Stimulated activated CD4-positive, alpha-beta T cell treated with anti-CD3 and anti-CD28 coated beads, Interleukin-4, amount 100 ng/mL, for 1 hour (primary cell): ENCODE data around the gene PPP1R3E.

Experiments used
- DNase-seq: peaks from one replicate; pipeline ENCODE4 v3.0.0-alpha.2; 2020

PPP1R3E gene

GRCh38 chr14:23322568-23323517 is 20.2 kb upstream of the PPP1R3E start:
- no peak for DNase-seq

GRCh38 chr14:23321572-23322547 is 19.2 kb upstream of the PPP1R3E start:
- peak; percentile 62 for DNase-seq

- peak; percentile 93 for DNase-seq
Observed at GRCh38 chr14:23320584-23321571, 18.2 kb upstream of the PPP1R3E start, which contains the start of gene PABPN1. TSS of gene PABPN1 (plus strand) at chr14:23321457. CDS start at chr14:23321470, 13 bp downstream.

- DNase-seq, result no peak
Observed at GRCh38 chr14:23319746-23320583, 17.3 kb upstream of the PPP1R3E start.

GRCh38 chr14:23316300-23316699 is 13.6 kb upstream of the PPP1R3E start:
- no peak for DNase-seq

- DNase-seq, result no peak
Observed at GRCh38 chr14:23310546-23310945, 7.9 kb upstream of the PPP1R3E start.

GRCh38 chr14:23308721-23309445 is 6.2 kb upstream of the PPP1R3E start:
- DNase-seq, result no peak

DNA sequence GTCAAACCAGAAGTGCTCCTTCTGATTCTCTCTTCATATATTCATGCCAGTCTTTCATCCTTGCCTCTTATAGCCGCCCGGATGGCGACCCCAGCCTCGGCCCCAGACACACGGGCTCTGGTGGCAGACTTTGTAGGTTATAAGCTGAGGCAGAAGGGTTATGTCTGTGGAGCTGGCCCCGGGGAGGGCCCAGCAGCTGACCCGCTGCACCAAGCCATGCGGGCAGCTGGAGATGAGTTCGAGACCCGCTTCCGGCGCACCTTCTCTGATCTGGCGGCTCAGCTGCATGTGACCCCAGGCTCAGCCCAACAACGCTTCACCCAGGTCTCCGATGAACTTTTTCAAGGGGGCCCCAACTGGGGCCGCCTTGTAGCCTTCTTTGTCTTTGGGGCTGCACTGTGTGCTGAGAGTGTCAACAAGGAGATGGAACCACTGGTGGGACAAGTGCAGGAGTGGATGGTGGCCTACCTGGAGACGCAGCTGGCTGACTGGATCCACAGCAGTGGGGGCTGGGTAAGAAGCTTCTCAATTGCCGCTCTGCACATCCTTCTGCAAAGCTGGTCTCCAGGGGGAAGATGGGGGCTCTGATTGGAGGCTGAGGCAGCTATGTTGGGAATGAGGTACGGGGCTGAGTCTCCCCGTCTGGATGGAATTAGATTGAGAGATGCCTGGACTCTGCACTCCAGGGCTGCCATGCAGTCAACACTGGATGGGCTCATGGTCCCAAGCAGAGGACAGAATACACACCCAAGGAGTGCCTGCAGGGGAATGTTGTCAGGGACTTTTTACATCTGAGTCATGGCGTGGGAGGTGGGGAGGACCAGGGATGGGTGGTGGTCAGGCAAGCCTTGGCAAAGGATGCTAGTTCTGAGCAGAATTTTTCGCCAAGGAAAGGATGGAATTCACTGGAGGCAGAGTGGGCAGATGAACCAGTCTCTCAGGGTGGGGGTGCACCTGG is 5.3 kb upstream of the PPP1R3E start:
- no peak for DNase-seq

GRCh38 chr14:23307146-23307530 is 4.5 kb upstream of the PPP1R3E start:
- DNase-seq, result no peak

GRCh38 chr14:23306412-23307145 is 3.9 kb upstream of the PPP1R3E start, which contains the start of gene BCL2L2:
TSS of gene BCL2L2 (plus strand) at chr14:23306833. CDS start at chr14:23307768, 935 bp downstream.
- DNase-seq, result no peak

DNA sequence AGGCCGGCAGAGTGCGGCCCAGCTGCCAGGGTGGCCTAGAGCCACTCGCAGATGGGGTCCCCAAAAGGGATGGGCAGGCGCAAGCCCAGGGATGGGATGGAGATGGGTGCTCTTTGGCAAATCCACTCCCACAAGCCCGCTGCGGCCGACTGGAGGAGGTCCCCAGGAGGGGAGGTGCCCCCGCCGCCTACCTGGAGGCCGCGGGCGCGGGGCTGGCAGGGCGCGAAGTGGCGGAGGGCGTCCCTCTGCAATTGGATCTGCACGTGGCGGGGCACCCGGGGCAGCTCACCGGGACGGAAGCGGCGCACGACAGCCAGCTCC is 730 bp downstream of the PPP1R3E start:
- DNase-seq, result no peak

- peak; percentile 98 for DNase-seq
Observed at GRCh38 chr14:23301288-23301968, 1.2 kb downstream of the PPP1R3E start.

DNA sequence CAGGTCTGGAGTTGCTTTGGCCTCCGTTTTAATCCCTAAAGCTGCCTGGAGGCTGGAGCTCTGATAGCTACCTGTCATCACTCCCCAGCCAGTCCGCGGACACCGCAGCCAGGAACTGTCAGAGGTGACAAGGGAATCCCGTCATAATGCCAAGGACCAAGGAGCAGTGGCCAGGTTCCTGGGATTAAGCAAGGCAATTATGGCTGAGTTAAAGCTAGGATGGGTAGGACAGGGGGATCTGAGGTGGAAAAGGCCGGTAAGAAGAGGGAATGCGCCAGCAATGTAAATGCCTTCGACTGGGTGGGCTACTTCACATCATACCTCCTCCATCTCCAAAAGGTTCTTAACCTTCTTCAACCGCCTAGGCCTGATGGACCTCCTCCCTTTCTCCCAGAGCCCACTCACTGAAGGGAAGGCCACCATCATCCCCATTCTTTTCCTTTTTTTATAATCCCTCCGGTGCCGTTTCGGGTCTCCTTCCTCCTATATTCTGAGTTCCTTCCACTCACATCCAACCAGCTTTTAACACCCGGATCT is 1.9 kb downstream of the PPP1R3E start:
- peak; percentile 14 for DNase-seq

- DNase-seq, result no peak
Observed at GRCh38 chr14:23299986-23300686, 2.5 kb downstream of the PPP1R3E start.

DNA sequence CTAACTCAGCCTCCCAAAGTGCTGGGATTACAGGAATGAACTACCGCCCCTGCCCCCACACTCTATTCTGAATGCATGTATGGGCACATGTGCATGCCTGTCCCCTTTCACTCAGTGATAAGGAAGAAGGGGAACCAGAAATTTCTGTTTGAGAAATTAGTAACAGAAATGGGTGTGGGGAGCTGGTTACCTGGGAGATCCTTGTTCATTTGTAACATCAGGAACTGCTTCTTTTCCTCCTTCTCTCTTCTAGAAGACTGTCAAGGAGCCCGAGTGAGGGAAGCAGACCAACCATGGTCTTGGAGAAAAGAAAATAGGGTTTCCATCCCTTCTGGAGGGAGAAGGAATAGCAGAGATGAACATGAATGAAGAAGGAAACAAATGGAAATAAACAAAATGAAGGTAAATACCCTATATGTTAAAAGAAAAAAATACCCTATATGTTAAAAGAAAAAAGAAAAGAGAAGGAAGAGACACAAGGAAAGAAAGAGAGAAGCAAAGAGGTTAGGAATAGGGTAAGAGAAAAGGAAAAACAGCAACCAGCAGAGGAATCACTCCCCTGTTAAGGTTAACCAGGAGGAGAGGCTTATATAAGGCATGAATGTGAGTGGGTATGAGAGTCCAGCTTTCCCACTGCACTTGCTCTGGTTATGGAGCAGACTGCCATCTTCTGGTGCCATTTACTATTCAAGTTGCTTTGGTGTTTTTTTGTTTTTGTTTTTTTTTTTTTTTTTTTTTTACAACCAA is 3.3 kb downstream of the PPP1R3E start:
- DNase-seq, result no peak

GRCh38 chr14:23297611-23298277 is 4.9 kb downstream of the PPP1R3E start:
- DNase-seq, result no peak
